ENCODE measurements around the gene PDIA4. TPM values are rescaled to one million over a fixed set of nuclear protein-coding genes. Genes with fewer than 3 reads are reported as not detected.

The PDIA4 gene
- total RNA-seq, 1 experiment from 2014 or later = 71.3 TPM

GRCh38 chr7:148967602-148968001 is 60.7 kb downstream of the PDIA4 start:
- no peak overlapping the region for H2AFZ ChIP-seq (ENCODE audit: low read length)
- no peaks in the 10 kb centered on the region for H3K9me2 ChIP-seq (replicated peaks; ENCODE audit: insufficient read depth, low read length)
- no peaks in the 10 kb centered on the region for H4K20me1 ChIP-seq (ENCODE audit: insufficient read depth, low read depth, low read length)

GRCh38 chr7:148967032-148967372 is 61.3 kb downstream of the PDIA4 start:
- no peak for DNase-seq

More at GRCh38 chr7:148967602-148968001, 60.7 kb downstream of the PDIA4 start:
- Histone ChIP-seq H3K27ac (ENCODE audit: low read length) (no peak overlapping the region), H3K36me3 (ENCODE audit: insufficient read depth, low read length) (no peaks in the 10 kb centered on the region), H3K9ac (ENCODE audit: low read length) (no peak overlapping the region), H3K4me1 (ENCODE audit: low read length) (peaks cover 27% of the 10 kb centered on the region), H3K9me3 (ENCODE audit: low read length) (no peaks in the 10 kb centered on the region), H3K27me3 (ENCODE audit: low read length) (no peaks in the 10 kb centered on the region), H3K79me2 (ENCODE audit: low read length) (no peaks in the 10 kb centered on the region), H3K4me3 (ENCODE audit: low read length) (no peak overlapping the region), H3K4me2 (ENCODE audit: low read depth, low read length, poor library complexity, severe bottlenecking) (peak overlapping the region; percentile 77)
- no peak for DNase-seq

DNA sequence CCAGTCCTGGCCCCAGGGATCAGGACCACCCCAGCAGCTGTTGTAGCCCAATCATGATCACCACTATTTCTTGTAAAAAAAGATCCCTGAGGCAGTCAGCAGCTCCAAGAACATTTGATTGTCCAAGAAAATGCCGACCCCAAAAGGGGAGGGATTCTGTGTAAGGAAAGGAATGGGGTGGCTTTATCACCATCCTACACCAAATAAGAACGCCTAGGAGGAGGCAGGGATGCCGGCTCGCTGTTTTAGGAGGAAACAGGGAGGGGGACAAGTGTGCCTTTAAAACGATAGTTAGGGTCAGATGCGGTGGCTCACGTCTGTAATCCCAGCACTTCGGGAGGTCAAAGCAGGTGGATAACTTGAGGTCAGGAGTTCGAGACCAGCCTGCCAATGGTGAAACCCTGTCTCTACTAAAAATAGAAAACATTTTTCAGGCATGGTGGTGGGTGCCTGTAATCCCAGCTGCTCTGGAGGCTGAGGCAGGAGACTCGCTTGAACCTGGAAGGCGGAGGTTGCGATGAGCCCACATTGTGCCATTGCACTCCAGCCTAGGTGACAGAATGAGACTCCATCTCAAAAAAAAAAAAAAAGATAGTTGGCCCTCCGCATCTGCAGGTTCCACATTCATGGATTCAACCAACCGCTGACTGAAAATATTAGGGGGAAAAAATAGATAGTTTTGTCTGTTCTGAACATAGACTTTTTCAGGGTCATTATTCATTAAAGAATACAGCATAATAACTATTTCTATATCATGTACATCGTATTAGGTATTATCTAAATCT is 63.6 kb downstream of the PDIA4 start:
- H3K4me3 ChIP-seq (ENCODE audit: low read length) = no peak overlapping the region
- H2AFZ ChIP-seq (ENCODE audit: low read length) = no peak overlapping the region
- no peak for DNase-seq
- no peak overlapping the region for H3K27ac ChIP-seq (ENCODE audit: low read length)
- peak overlapping the region; percentile 75 for H3K4me2 ChIP-seq (ENCODE audit: low read depth, low read length, poor library complexity, severe bottlenecking)
- no peaks in the 10 kb centered on the region for H3K9me2 ChIP-seq (replicated peaks; ENCODE audit: insufficient read depth, low read length)
- peaks cover 33% of the 10 kb centered on the region for H3K4me1 ChIP-seq (ENCODE audit: low read length)
- no peak overlapping the region for H3K9ac ChIP-seq (ENCODE audit: low read length)
- no peaks in the 10 kb centered on the region for H3K9me3 ChIP-seq (ENCODE audit: low read length)
- H4K20me1 ChIP-seq (ENCODE audit: insufficient read depth, low read depth, low read length) = no peaks in the 10 kb centered on the region
- no peaks in the 10 kb centered on the region for H3K27me3 ChIP-seq (ENCODE audit: low read length)
- H3K36me3 ChIP-seq (ENCODE audit: insufficient read depth, low read length) = no peaks in the 10 kb centered on the region
- H3K79me2 ChIP-seq (ENCODE audit: low read length) = no peaks in the 10 kb centered on the region

More at GRCh38 chr7:148967032-148967372, 61.3 kb downstream of the PDIA4 start:
- peaks cover 33% of the 10 kb centered on the region for H3K4me1 ChIP-seq (ENCODE audit: low read length)
- no peaks in the 10 kb centered on the region for H3K36me3 ChIP-seq (ENCODE audit: insufficient read depth, low read length)
- peak overlapping the region; percentile 60 for H3K9ac ChIP-seq (ENCODE audit: low read length)
- H2AFZ ChIP-seq (ENCODE audit: low read length) = peak overlapping the region; percentile 88
- H3K27me3 ChIP-seq (ENCODE audit: low read length) = no peaks in the 10 kb centered on the region
- H3K9me2 ChIP-seq (replicated peaks; ENCODE audit: insufficient read depth, low read length) = no peaks in the 10 kb centered on the region
- no peak overlapping the region for H3K27ac ChIP-seq (ENCODE audit: low read length)
- H3K9me3 ChIP-seq (ENCODE audit: low read length) = no peaks in the 10 kb centered on the region
- H3K4me2 ChIP-seq (ENCODE audit: low read depth, low read length, poor library complexity, severe bottlenecking) = peak overlapping the region; percentile 77
- H4K20me1 ChIP-seq (ENCODE audit: insufficient read depth, low read depth, low read length) = no peaks in the 10 kb centered on the region
- peak overlapping the region; percentile 60 for H3K4me3 ChIP-seq (ENCODE audit: low read length)
- H3K79me2 ChIP-seq (ENCODE audit: low read length) = no peaks in the 10 kb centered on the region

DNA sequence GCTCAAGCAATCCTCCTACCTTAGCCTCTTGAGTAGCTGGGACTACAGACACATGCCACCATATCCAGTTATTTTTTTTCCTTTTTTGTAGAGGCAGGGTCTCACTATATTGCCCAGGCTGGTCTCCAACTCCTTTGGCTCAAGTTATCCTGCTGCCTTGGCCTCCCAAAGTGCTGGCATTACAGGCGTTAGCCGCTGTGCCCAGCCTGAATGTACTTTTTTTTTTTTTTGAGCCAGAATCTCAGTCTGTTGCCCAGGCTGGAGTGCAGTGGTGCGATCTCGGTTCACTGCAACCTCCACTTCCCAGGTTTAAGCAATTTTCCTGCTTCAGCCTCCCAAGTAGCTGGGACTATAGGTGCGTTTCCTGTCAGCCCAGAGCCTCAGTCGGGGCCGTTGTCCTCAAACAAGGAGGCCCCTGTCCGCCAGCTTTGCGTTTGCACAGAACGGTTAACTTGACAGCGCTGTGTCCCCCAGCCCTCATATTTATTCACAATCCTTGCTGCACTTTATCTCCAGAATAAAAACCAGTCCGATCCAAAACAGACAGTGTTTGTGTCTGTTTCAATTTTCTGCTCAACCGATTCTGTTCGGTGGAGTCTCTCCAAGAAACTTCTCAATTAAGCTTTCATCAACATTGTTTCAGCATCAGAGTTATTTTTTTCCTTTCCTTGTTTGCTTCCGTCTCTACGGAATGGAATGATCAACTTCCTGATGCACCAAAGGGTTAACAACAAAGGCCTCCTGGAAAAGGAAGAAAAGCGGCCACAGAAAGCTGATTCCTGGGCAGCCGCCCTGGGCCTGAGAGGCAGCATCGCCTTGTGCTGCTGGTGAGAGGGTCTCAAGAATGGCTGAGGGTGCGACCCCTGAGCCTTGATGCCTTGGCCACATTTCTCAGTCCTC is 64.5 kb downstream of the PDIA4 start:
- Histone ChIP-seq H3K27ac (ENCODE audit: low read length) (no peak overlapping the region), H3K4me1 (ENCODE audit: low read length) (peaks cover 33% of the 10 kb centered on the region), H3K36me3 (ENCODE audit: insufficient read depth, low read length) (no peaks in the 10 kb centered on the region), H3K9ac (ENCODE audit: low read length) (no peak overlapping the region), H2AFZ (ENCODE audit: low read length) (no peak overlapping the region), H3K79me2 (ENCODE audit: low read length) (no peaks in the 10 kb centered on the region), H3K4me2 (ENCODE audit: low read depth, low read length, poor library complexity, severe bottlenecking) (peak overlapping the region; percentile 75), H4K20me1 (ENCODE audit: insufficient read depth, low read depth, low read length) (no peaks in the 10 kb centered on the region), H3K4me3 (ENCODE audit: low read length) (peak overlapping the region; percentile 66; the same call in 1 of the 2 replicates), H3K27me3 (ENCODE audit: low read length) (no peaks in the 10 kb centered on the region), H3K9me3 (ENCODE audit: low read length) (no peaks in the 10 kb centered on the region), H3K9me2 (replicated peaks; ENCODE audit: insufficient read depth, low read length) (no peaks in the 10 kb centered on the region)
- no peak for DNase-seq

- Histone ChIP-seq H4K20me1 (ENCODE audit: insufficient read depth, low read depth, low read length) (no peaks in the 10 kb centered on the region), H3K27ac (ENCODE audit: low read length) (no peak overlapping the region), H3K79me2 (ENCODE audit: low read length) (no peaks in the 10 kb centered on the region), H3K9me3 (ENCODE audit: low read length) (no peaks in the 10 kb centered on the region), H3K4me1 (ENCODE audit: low read length) (peaks cover 33% of the 10 kb centered on the region), H3K9ac (ENCODE audit: low read length) (peak overlapping the region; percentile 53), H3K4me2 (ENCODE audit: low read depth, low read length, poor library complexity, severe bottlenecking) (peak overlapping the region; percentile 75), H3K9me2 (replicated peaks; ENCODE audit: insufficient read depth, low read length) (no peaks in the 10 kb centered on the region), H3K27me3 (ENCODE audit: low read length) (no peaks in the 10 kb centered on the region), H3K36me3 (ENCODE audit: insufficient read depth, low read length) (no peaks in the 10 kb centered on the region), H2AFZ (ENCODE audit: low read length) (peak overlapping the region; percentile 60), H3K4me3 (ENCODE audit: low read length) (peak overlapping the region; percentile 66)
- peak; percentile 83 for DNase-seq
Measured at GRCh38 chr7:148962823-148963582, 65.3 kb downstream of the PDIA4 start.

- H3K4me1 ChIP-seq (ENCODE audit: low read length) = peaks cover 31% of the 10 kb centered on the region
- peak overlapping the region; percentile 53 for H3K9ac ChIP-seq (ENCODE audit: low read length)
- H4K20me1 ChIP-seq (ENCODE audit: insufficient read depth, low read depth, low read length) = no peaks in the 10 kb centered on the region
- H3K36me3 ChIP-seq (ENCODE audit: insufficient read depth, low read length) = no peaks in the 10 kb centered on the region
- peak overlapping the region; percentile 75 for H3K4me2 ChIP-seq (ENCODE audit: low read depth, low read length, poor library complexity, severe bottlenecking)
- peak overlapping the region; percentile 66 for H3K4me3 ChIP-seq (ENCODE audit: low read length)
- no peaks in the 10 kb centered on the region for H3K9me3 ChIP-seq (ENCODE audit: low read length)
- no peaks in the 10 kb centered on the region for H3K79me2 ChIP-seq (ENCODE audit: low read length)
- no peaks in the 10 kb centered on the region for H3K27me3 ChIP-seq (ENCODE audit: low read length)
- no peaks in the 10 kb centered on the region for H3K9me2 ChIP-seq (replicated peaks; ENCODE audit: insufficient read depth, low read length)
- peak; percentile 51 for DNase-seq
- no peak overlapping the region for H3K27ac ChIP-seq (ENCODE audit: low read length)
- H2AFZ ChIP-seq (ENCODE audit: low read length) = peak overlapping the region; percentile 60; the same call in 1 of the 2 replicates
Measured at GRCh38 chr7:148962440-148962822, 65.9 kb downstream of the PDIA4 start.

DNA sequence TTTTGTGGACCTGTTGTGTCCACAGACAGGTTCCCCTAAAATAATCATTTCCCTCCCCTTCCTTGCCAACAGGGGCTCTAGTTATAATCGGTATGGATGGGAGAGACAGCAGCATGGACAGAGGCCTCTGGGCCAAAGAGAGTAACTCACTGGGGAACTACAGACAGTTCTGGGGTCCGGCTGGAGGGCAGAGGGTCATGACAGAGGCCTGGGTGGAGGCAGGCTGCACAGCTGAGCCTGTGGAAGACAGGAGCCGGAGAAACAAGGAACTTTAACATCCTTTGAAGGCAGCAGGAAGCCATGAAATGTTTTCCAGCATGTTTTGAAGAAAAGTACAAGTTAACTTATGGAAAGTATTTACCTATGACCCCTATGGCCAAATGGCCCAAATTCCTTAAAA is 68.6 kb downstream of the PDIA4 start:
- Histone ChIP-seq H3K4me2 (ENCODE audit: low read depth, low read length, poor library complexity, severe bottlenecking) (no peak overlapping the region), H2AFZ (ENCODE audit: low read length) (no peak overlapping the region), H3K4me1 (ENCODE audit: low read length) (peaks cover 18% of the 10 kb centered on the region), H3K27ac (ENCODE audit: low read length) (no peak overlapping the region), H4K20me1 (ENCODE audit: insufficient read depth, low read depth, low read length) (no peaks in the 10 kb centered on the region), H3K9me3 (ENCODE audit: low read length) (no peaks in the 10 kb centered on the region), H3K4me3 (ENCODE audit: low read length) (no peak overlapping the region), H3K9me2 (replicated peaks; ENCODE audit: insufficient read depth, low read length) (no peaks in the 10 kb centered on the region), H3K27me3 (ENCODE audit: low read length) (no peaks in the 10 kb centered on the region), H3K36me3 (ENCODE audit: insufficient read depth, low read length) (no peaks in the 10 kb centered on the region), H3K9ac (ENCODE audit: low read length) (no peak overlapping the region), H3K79me2 (ENCODE audit: low read length) (no peaks in the 10 kb centered on the region)
- DNase-seq = no peak

Data from Karpas-422 (cell line).